H1 (cell line): ENCODE measurements around the gene GBGT1. TPM values are rescaled to one million over a fixed set of nuclear protein-coding genes. Genes with fewer than 3 reads are reported as not detected.

ENCODE experiments used
- CTCF ChIA-PET: fragments of 300-600 bp; sonication (Branson Sonifier 250); formaldehyde crosslinking; loops from one replicate; lab custom pipeline; 2021; ENCODE audit not compliant: partially characterized antibody; lab: Charles Lee
- POLR2A ChIA-PET: fragments of 300-600 bp; sonication (Branson Sonifier 250); formaldehyde crosslinking; loops from one replicate; lab custom pipeline; 2021; ENCODE audit warnings: inconsistent platforms; ENCODE audit not compliant: partially characterized antibody; lab: Charles Lee
- DNase-seq, 2 experiments: peaks; one replicate each; pipeline versions ENCODE4 v3.0.0 to v3.0.0-alpha.2; 2010 to 2022; ENCODE audit warnings: low spot score in 2 of 2, low read depth in 1 of 2, mixed read lengths in 1 of 2
- FAIRE-seq: peaks from 2 replicates; lab custom pipeline; 2011; peaks lifted over from hg19 to GRCh38; lab: Jason Lieb, UNC
- H2AFZ ChIP-seq: 2 replicates; pipeline ENCODE4 v1.8.1; 2012; ENCODE audit warnings: low read length, inconsistent platforms
- H2AK5ac ChIP-seq: 2 replicates; pipeline ENCODE4 v1.6.1; 2013; ENCODE audit warnings: low read depth, low read length
- H2BK120ac ChIP-seq: replicated peaks from 2 replicates; pipeline ENCODE3; 2013; ENCODE audit warnings: low read depth, low read length, inconsistent platforms
- H2BK12ac ChIP-seq: 2 replicates; pipeline ENCODE4 v1.6.1; 2013; ENCODE audit warnings: low read depth, low read length
- H2BK15ac ChIP-seq: 2 replicates; pipeline ENCODE4 v1.6.1; 2013; ENCODE audit warnings: low read length
- H2BK20ac ChIP-seq: 2 replicates; pipeline ENCODE4 v1.6.1; 2013; ENCODE audit warnings: low read length
- H2BK5ac ChIP-seq: 2 replicates; pipeline ENCODE4 v1.6.1; 2013; ENCODE audit warnings: low read depth, low read length
- H3K14ac ChIP-seq: 2 replicates; pipeline ENCODE4 v1.6.1; 2013; ENCODE audit warnings: inconsistent platforms; ENCODE audit not compliant: insufficient read length
- H3K18ac ChIP-seq: 2 replicates; pipeline ENCODE4 v1.6.1; 2013; ENCODE audit warnings: low read length; ENCODE audit errors: extremely low read depth
- H3K23ac ChIP-seq: 2 replicates; pipeline ENCODE4 v1.6.1; 2013; ENCODE audit warnings: inconsistent platforms; ENCODE audit not compliant: insufficient read length
- H3K23me2 ChIP-seq: 2 replicates; pipeline ENCODE4 v1.6.1; 2013; ENCODE audit warnings: low read depth, low read length
- H3K27ac ChIP-seq: 2 replicates; pipeline ENCODE4 v1.6.1; 2011; ENCODE audit warnings: low read depth, low read length, inconsistent platforms
- H3K27me3 ChIP-seq, 4 experiments: replicated peaks in 1 of 4; 1 replicate in 1 of 4; 2 replicates in 3 of 4; pipeline versions ENCODE4 v1.6.1 to v1.8.1; 2011 to 2013; ENCODE audit warnings: low read length in 3 of 4, mild to moderate bottlenecking in 3 of 4, inconsistent platforms in 2 of 4, mixed read lengths in 2 of 4, moderate library complexity in 1 of 4; ENCODE audit not compliant: control insufficient read depth in 3 of 4, insufficient read depth in 3 of 4; ENCODE audit errors: extremely low read depth in 1 of 4
- H3K36me3 ChIP-seq, 4 experiments: 2 replicates each; pipeline versions ENCODE4 v1.6.1 to v1.8.1; 2011 to 2013; ENCODE audit warnings: mild to moderate bottlenecking in 4 of 4, low read length in 3 of 4, moderate library complexity in 2 of 4, control low read depth in 1 of 4, inconsistent platforms in 1 of 4; ENCODE audit not compliant: insufficient read depth in 4 of 4, control insufficient read depth in 2 of 4
- H3K4ac ChIP-seq: replicated peaks from 2 replicates; pipeline ENCODE3; 2013; ENCODE audit warnings: low read length, low read depth, mixed read lengths, inconsistent platforms; ENCODE audit not compliant: insufficient read length
- H3K4me1 ChIP-seq, 4 experiments: replicated peaks in 1 of 4; 1 replicate in 1 of 4; 2 replicates in 3 of 4; pipeline versions ENCODE4 v1.6.1 to v1.8.1; 2011 to 2013; ENCODE audit warnings: low read length in 3 of 4, inconsistent platforms in 2 of 4, mixed read lengths in 1 of 4; ENCODE audit not compliant: insufficient read depth in 4 of 4, control insufficient read depth in 3 of 4
- H3K4me2 ChIP-seq, 2 experiments: 2 replicates each; pipeline versions ENCODE4 v1.6.1 to v1.8.1; 2011 to 2013; ENCODE audit warnings: low read depth in 2 of 2, low read length in 2 of 2, control low read depth in 1 of 2, inconsistent platforms in 1 of 2, mild to moderate bottlenecking in 1 of 2; ENCODE audit not compliant: insufficient read depth in 1 of 2
- H3K4me3 ChIP-seq, 4 experiments: fragments of 200-600, 300-600 bp in 1 of 4; sonication (generic), shearing (Covaris generic), sonication (Bioruptor Twin) in 1 of 4; 2 replicates each; pipeline versions ENCODE4 v1.5.1 to v1.8.1; 2011 to 2016; ENCODE audit warnings: low read length in 4 of 4, low read depth in 3 of 4, control low read depth in 2 of 4, inconsistent platforms in 2 of 4, mild to moderate bottlenecking in 2 of 4, mixed read lengths in 1 of 4, moderate library complexity in 1 of 4; ENCODE audit not compliant: insufficient read depth in 2 of 4; ENCODE audit errors: extremely low read depth in 1 of 4
- H3K56ac ChIP-seq: replicated peaks from 2 replicates; pipeline ENCODE3; 2013; ENCODE audit warnings: low read depth, mild to moderate bottlenecking, mixed read lengths, low read length, inconsistent platforms; ENCODE audit not compliant: insufficient read length
- H3K79me1 ChIP-seq: 2 replicates; pipeline ENCODE4 v1.6.1; 2013; ENCODE audit warnings: low read depth, low read length, control low read depth
- H3K79me2 ChIP-seq, 2 experiments: 2 replicates each; pipeline versions ENCODE4 v1.6.1 to v1.8.1; 2012 to 2013; ENCODE audit warnings: low read length in 2 of 2, mild to moderate bottlenecking in 2 of 2, inconsistent platforms in 1 of 2; ENCODE audit not compliant: insufficient read depth in 2 of 2, control insufficient read depth in 1 of 2
- H3K9ac ChIP-seq, 4 experiments: replicated peaks in 1 of 4; 1 replicate in 1 of 4; 2 replicates in 3 of 4; pipeline versions ENCODE4 v1.6.1 to v1.8.1; 2011 to 2013; ENCODE audit warnings: low read depth in 3 of 4, low read length in 3 of 4, control low read depth in 2 of 4, mild to moderate bottlenecking in 2 of 4, moderate library complexity in 2 of 4, inconsistent platforms in 1 of 4; ENCODE audit errors: extremely low read depth in 1 of 4
- H3K9me3 ChIP-seq, 2 experiments: 2 replicates each; pipeline versions ENCODE4 v1.6.1 to v1.8.1; 2012 to 2013; ENCODE audit warnings: mild to moderate bottlenecking in 2 of 2, moderate library complexity in 2 of 2, control low read depth in 1 of 2, inconsistent platforms in 1 of 2, low read depth in 1 of 2, low read length in 1 of 2, mixed read lengths in 1 of 2; ENCODE audit not compliant: insufficient read depth in 2 of 2
- H4K20me1 ChIP-seq, 2 experiments: replicated peaks in 1 of 2; 2 replicates each; pipeline versions ENCODE3 to v1.8.1; 2011 to 2013; ENCODE audit warnings: inconsistent platforms in 2 of 2, low read length in 2 of 2, mild to moderate bottlenecking in 1 of 2; ENCODE audit not compliant: insufficient read depth in 2 of 2, control insufficient read depth in 1 of 2
- H4K5ac ChIP-seq: 2 replicates; pipeline ENCODE4 v1.6.1; 2013; ENCODE audit warnings: low read length, low read depth, mixed read lengths, inconsistent platforms; ENCODE audit not compliant: insufficient read length
- H4K8ac ChIP-seq: 2 replicates; pipeline ENCODE4 v1.8.0; 2013; ENCODE audit warnings: mild to moderate bottlenecking, moderate library complexity, low read length, inconsistent platforms; ENCODE audit not compliant: insufficient read depth; ENCODE audit errors: extremely low read depth
- H4K91ac ChIP-seq: replicated peaks from 2 replicates; pipeline ENCODE3; 2013; ENCODE audit warnings: low read length, mixed read lengths, inconsistent platforms; ENCODE audit not compliant: insufficient read length
- BRCA1 ChIP-seq: IDR thresholded peaks from 2 replicates; pipeline ENCODE4 v1.6.1; 2012; ENCODE audit warnings: low read depth, low read length, improper control_type of control experiment
- CBX5 ChIP-seq: fragments of 300-800, 300-1000 bp; sonication (generic); IDR thresholded peaks from 2 replicates; pipeline ENCODE4 v1.7.1; 2016; ENCODE audit warnings: antibody characterized with exemption, low read length, low read depth
- JUN ChIP-seq: IDR thresholded peaks from 2 replicates; pipeline ENCODE4 v1.6.1; 2011; ENCODE audit warnings: low read depth, mild to moderate bottlenecking, improper control_type of control experiment, low read length
- KDM5A ChIP-seq: fragments of 200-600 bp; IDR thresholded peaks from 2 replicates; pipeline ENCODE4 v1.7.1; 2012; ENCODE audit warnings: mild to moderate bottlenecking, low read length, inconsistent platforms, mixed read lengths
- PHF8 ChIP-seq: fragments of 200-600 bp; sonication (generic); conservative IDR thresholded peaks from 2 replicates; pipeline ENCODE4 v1.7.1; 2012; ENCODE audit warnings: low read depth, mild to moderate bottlenecking, inconsistent platforms, low read length, moderate library complexity
- SP2 ChIP-seq: IDR thresholded peaks from 2 replicates; pipeline ENCODE4 v1.6.1; 2012; ENCODE audit warnings: mild to moderate bottlenecking, low read length, inconsistent platforms
- TAF7 ChIP-seq: optimal IDR thresholded peaks from 2 replicates; pipeline ENCODE3; 2011; ENCODE audit warnings: low read depth, mild to moderate bottlenecking, inconsistent platforms, low read length, moderate library complexity, borderline replicate concordance
- WGBS, 2 experiments: shearing (Covaris generic) in 1 of 2; methylation state at CpG; one replicate each; pipeline versions ENCODE4 v1.1.6 to v1.1.7; 2013 to 2015; ENCODE audit warnings: low lambda C conversion rate in 2 of 2, mixed read lengths in 2 of 2, inconsistent platforms in 1 of 2, low coverage in 1 of 2, missing lambda C conversion rate in 1 of 2; ENCODE audit not compliant: insufficient replicate concordance in 2 of 2, insufficient coverage in 1 of 2, insufficient read length in 1 of 2; ENCODE audit errors: extremely low coverage in 1 of 2, missing lambda C conversion rate in 1 of 2; 5-methylcytosine and 5-hydroxymethylcytosine counted together
- polyA plus RNA-seq, 7 experiments: library from polyadenylated mRNA; depleted of rRNA in 3 of 7; stranded (reverse) in 5 of 7; unstranded in 2 of 7; fragments of >200 nt in 5 of 7; fragments of 200-250 nt in 2 of 7; gene quantifications; 1 replicate in 5 of 7; 2 replicates in 1 of 7; 4 replicates in 1 of 7; pipeline versions ENCODE4 v1.2.1 to v1.2.3, GENCODE V29; 2011 to 2013; ENCODE audit warnings: missing spikeins in 2 of 7, mixed read lengths in 2 of 7
- total RNA-seq: library from RNA; stranded (reverse); fragmentation: NEBNext Ultra II Directional; extraction: Animal tissue kit (Norgen Biotek cat#: 25700); gene quantifications from 2 replicates; pipeline ENCODE4 v1.2.1, GENCODE V29; 2021
- TF ChIP-seq, protein P1 (sequence below): IDR thresholded peaks from 2 replicates; pipeline ENCODE4 v1.6.1; 2012; ENCODE audit warnings: inconsistent platforms

The GBGT1 gene
- total and polyA plus RNA-seq, 2 of the 8 experiments (the other 6 are each of a cell fraction or from before 2014, with no cell fraction given): 7.1 to 9.7 TPM

DNA sequence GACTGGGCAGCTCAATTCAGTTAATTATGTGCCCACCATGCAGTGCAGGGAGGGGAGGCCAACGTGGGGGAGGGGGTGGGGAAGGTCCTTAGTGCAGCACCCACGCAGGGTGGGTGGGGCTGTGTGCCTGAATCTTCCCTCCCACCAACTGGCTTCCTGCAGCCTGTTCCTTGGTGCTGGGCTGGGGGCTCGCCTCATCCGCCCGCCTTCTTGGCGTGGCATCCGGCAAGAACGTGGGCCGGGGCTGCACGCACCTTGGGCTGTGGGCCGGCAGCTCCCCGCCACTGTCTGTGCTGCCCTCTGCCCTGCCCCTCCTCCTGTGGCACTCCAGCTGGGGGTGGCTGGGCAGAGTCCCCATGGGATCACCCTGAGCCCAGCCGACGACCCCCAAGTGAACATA lies 23.1 kb downstream of the GBGT1 start:
- Histone ChIP-seq H3K4me3 (no peak overlapping the region), H2BK120ac (no peak overlapping the region), H4K91ac (no peak overlapping the region), H3K9me3 (no peaks in the 10 kb centered on the region), H3K27me3 (peaks cover 0 to 5% (median 0%) of the 10 kb centered on the region in 4 experiments; a peak in 2 of 7 replicates), H3K4me2 (no peak overlapping the region), H3K23ac (no peak overlapping the region), H2AK5ac (no peak overlapping the region), H3K4me1 (peaks cover 0 to 11% (median 5%) of the 10 kb centered on the region in 4 experiments; a peak in 5 of 7 replicates), H3K79me2 (peaks cover 0 to 3% of the 10 kb centered on the region in 2 experiments; a peak in 1 of 4 replicates), H4K20me1 (peaks cover 22 to 37% of the 10 kb centered on the region in 2 experiments), H2AFZ (no peak overlapping the region), H3K9ac (no peak overlapping the region), H2BK15ac (no peak overlapping the region), H2BK20ac (no peak overlapping the region), H3K18ac (no peak overlapping the region), H3K27ac (no peak overlapping the region), H4K8ac (no peak overlapping the region), H3K56ac (no peak overlapping the region), H3K36me3 (no peaks in the 10 kb centered on the region), H3K23me2 (no peaks in the 10 kb centered on the region; the same call in 1 of the 2 replicates), H2BK5ac (no peak overlapping the region), H3K14ac (no peak overlapping the region), H3K79me1 (peaks cover 9% of the 10 kb centered on the region), H4K5ac (no peak overlapping the region), H3K4ac (no peak overlapping the region), H2BK12ac (no peak overlapping the region)
- WGBS, 2 experiments: 87% methylated on average over 8 of the region's 14 CpGs; no CpG with 5 or more reads in 1 of the 2 experiments
- no peak for FAIRE-seq
- CTCF ChIA-PET: no interaction called here
- POLR2A ChIA-PET: no interaction called here
- DNase-seq: no peak
- TF ChIP-seq, protein P1, sequence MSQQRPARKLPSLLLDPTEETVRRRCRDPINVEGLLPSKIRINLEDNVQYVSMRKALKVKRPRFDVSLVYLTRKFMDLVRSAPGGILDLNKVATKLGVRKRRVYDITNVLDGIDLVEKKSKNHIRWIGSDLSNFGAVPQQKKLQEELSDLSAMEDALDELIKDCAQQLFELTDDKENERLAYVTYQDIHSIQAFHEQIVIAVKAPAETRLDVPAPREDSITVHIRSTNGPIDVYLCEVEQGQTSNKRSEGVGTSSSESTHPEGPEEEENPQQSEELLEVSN: no peak
- TF ChIP-seq SP2 (no peak), TAF7 (no peak), PHF8 (no peak), CBX5 (no peak), KDM5A (no peak), JUN (no peak), BRCA1 (no peak)
